Measurements from ENCODE around the gene SDK2.

SDK2 gene

GRCh38 chr17:73293031-73293430 is 351.2 kb downstream of the SDK2 start:
- no peaks in the 10 kb centered on the region for H3K36me3 ChIP-seq (ENCODE audit: control insufficient read depth, insufficient read depth, low read length)
- H3K4me1 ChIP-seq (ENCODE audit: control insufficient read depth, insufficient read depth, low read length): no peaks in the 10 kb centered on the region
- H3K9ac ChIP-seq (ENCODE audit: low read depth, low read length): no peak overlapping the region
- no peaks in the 10 kb centered on the region for H3K27me3 ChIP-seq (ENCODE audit: control insufficient read depth, insufficient read depth, low read length)
- H3K4me3 ChIP-seq (ENCODE audit: low read depth, low read length): no peak overlapping the region
- H3K9me3 ChIP-seq (ENCODE audit: control insufficient read depth, insufficient read depth, low read length): no peaks in the 10 kb centered on the region

GRCh38 chr17:73292031-73292531 is 352.2 kb downstream of the SDK2 start:
- Histone ChIP-seq H3K4me1 (ENCODE audit: control insufficient read depth, insufficient read depth, low read length) (no peaks in the 10 kb centered on the region), H3K4me3 (ENCODE audit: low read depth, low read length) (no peak overlapping the region), H3K9ac (ENCODE audit: low read depth, low read length) (no peak overlapping the region)

GRCh38 chr17:73291260-73291801 is 352.9 kb downstream of the SDK2 start:
- Histone ChIP-seq H3K4me3 (ENCODE audit: low read depth, low read length) (no peak overlapping the region), H3K9ac (ENCODE audit: low read depth, low read length) (no peak overlapping the region), H3K27me3 (ENCODE audit: control insufficient read depth, insufficient read depth, low read length) (no peaks in the 10 kb centered on the region), H3K36me3 (ENCODE audit: control insufficient read depth, insufficient read depth, low read length) (no peaks in the 10 kb centered on the region), H3K4me1 (ENCODE audit: control insufficient read depth, insufficient read depth, low read length) (peaks cover 4% of the 10 kb centered on the region), H3K9me3 (ENCODE audit: control insufficient read depth, insufficient read depth, low read length) (no peaks in the 10 kb centered on the region)

More at GRCh38 chr17:73292031-73292531, 352.2 kb downstream of the SDK2 start:
- H3K27me3 ChIP-seq (ENCODE audit: control insufficient read depth, insufficient read depth, low read length): no peaks in the 10 kb centered on the region
- H3K9me3 ChIP-seq (ENCODE audit: control insufficient read depth, insufficient read depth, low read length): no peaks in the 10 kb centered on the region
- no peaks in the 10 kb centered on the region for H3K36me3 ChIP-seq (ENCODE audit: control insufficient read depth, insufficient read depth, low read length)

- H3K9ac ChIP-seq (ENCODE audit: low read depth, low read length): no peak overlapping the region
- H3K27me3 ChIP-seq (ENCODE audit: control insufficient read depth, insufficient read depth, low read length): no peaks in the 10 kb centered on the region
- H3K36me3 ChIP-seq (ENCODE audit: control insufficient read depth, insufficient read depth, low read length): peaks cover 7% of the 10 kb centered on the region
- H3K9me3 ChIP-seq (ENCODE audit: control insufficient read depth, insufficient read depth, low read length): no peaks in the 10 kb centered on the region
- peaks cover 4% of the 10 kb centered on the region for H3K4me1 ChIP-seq (ENCODE audit: control insufficient read depth, insufficient read depth, low read length)
- H3K4me3 ChIP-seq (ENCODE audit: low read depth, low read length): no peak overlapping the region
Measured at GRCh38 chr17:73290399-73291259, 353.6 kb downstream of the SDK2 start.

GRCh38 chr17:73289549-73290254 is 354.5 kb downstream of the SDK2 start:
- H3K9me3 ChIP-seq (ENCODE audit: control insufficient read depth, insufficient read depth, low read length): no peaks in the 10 kb centered on the region
- H3K4me1 ChIP-seq (ENCODE audit: control insufficient read depth, insufficient read depth, low read length): peaks cover 4% of the 10 kb centered on the region
- peaks cover 14% of the 10 kb centered on the region for H3K36me3 ChIP-seq (ENCODE audit: control insufficient read depth, insufficient read depth, low read length)
- no peak overlapping the region for H3K9ac ChIP-seq (ENCODE audit: low read depth, low read length)
- H3K27me3 ChIP-seq (ENCODE audit: control insufficient read depth, insufficient read depth, low read length): no peaks in the 10 kb centered on the region
- H3K4me3 ChIP-seq (ENCODE audit: low read depth, low read length): no peak overlapping the region

GRCh38 chr17:73288534-73289302 is 355.5 kb downstream of the SDK2 start:
- H3K9ac ChIP-seq (ENCODE audit: low read depth, low read length): no peak overlapping the region
- no peaks in the 10 kb centered on the region for H3K9me3 ChIP-seq (ENCODE audit: control insufficient read depth, insufficient read depth, low read length)
- H3K4me1 ChIP-seq (ENCODE audit: control insufficient read depth, insufficient read depth, low read length): peaks cover 6% of the 10 kb centered on the region
- peaks cover 14% of the 10 kb centered on the region for H3K36me3 ChIP-seq (ENCODE audit: control insufficient read depth, insufficient read depth, low read length)
- H3K4me3 ChIP-seq (ENCODE audit: low read depth, low read length): no peak overlapping the region
- no peaks in the 10 kb centered on the region for H3K27me3 ChIP-seq (ENCODE audit: control insufficient read depth, insufficient read depth, low read length)

DNA sequence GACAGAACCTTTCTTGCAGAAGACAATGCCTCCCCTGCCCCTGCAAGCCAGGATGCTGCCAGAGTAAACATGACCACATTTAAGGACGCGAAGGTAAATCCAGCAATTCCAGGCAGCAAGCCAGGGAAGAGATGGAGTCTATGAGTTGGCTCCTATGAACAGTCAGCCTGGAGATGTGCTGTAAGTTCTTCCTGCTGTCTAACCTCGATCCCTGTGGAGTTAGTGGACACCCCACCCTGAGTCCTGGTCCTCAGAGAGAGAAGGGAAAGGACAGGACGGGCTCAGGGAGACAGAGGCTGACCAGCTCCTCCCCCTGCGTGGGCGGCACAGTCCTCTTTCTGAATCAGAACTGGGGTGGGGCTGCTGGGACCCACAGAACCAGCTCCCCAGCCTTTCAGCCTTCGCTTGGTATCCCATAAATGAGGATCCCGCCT is 357.4 kb downstream of the SDK2 start:
- no peak overlapping the region for H3K9ac ChIP-seq (ENCODE audit: low read depth, low read length)
- H3K9me3 ChIP-seq (ENCODE audit: control insufficient read depth, insufficient read depth, low read length): no peaks in the 10 kb centered on the region
- no peak overlapping the region for H3K4me3 ChIP-seq (ENCODE audit: low read depth, low read length)
- H3K27me3 ChIP-seq (ENCODE audit: control insufficient read depth, insufficient read depth, low read length): no peaks in the 10 kb centered on the region
- H3K4me1 ChIP-seq (ENCODE audit: control insufficient read depth, insufficient read depth, low read length): peaks cover 8% of the 10 kb centered on the region
- H3K36me3 ChIP-seq (ENCODE audit: control insufficient read depth, insufficient read depth, low read length): peaks cover 14% of the 10 kb centered on the region

GRCh38 chr17:73285916-73286862 is 358.1 kb downstream of the SDK2 start:
- H3K4me1 ChIP-seq (ENCODE audit: control insufficient read depth, insufficient read depth, low read length): peaks cover 8% of the 10 kb centered on the region

DNA sequence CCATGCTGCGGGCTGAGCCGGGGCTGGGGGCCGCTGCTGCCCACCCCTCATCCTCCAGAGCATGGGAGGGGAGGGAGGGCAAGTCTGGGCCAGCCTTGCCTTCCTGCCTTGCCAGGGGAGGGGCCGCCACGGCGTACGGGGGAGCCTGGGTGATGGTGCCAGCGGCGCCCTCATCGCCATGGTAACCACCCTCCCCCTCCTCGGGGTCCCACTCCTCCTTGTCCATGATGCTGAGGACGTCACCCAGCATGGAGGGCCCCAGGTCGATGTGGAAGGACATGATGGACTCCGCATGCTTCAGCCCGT is 358.7 kb downstream of the SDK2 start:
- Histone ChIP-seq H3K36me3 (ENCODE audit: control insufficient read depth, insufficient read depth, low read length) (peaks cover 14% of the 10 kb centered on the region), H3K4me1 (ENCODE audit: control insufficient read depth, insufficient read depth, low read length) (peaks cover 8% of the 10 kb centered on the region)

More at GRCh38 chr17:73285916-73286862, 358.1 kb downstream of the SDK2 start:
- H3K36me3 ChIP-seq (ENCODE audit: control insufficient read depth, insufficient read depth, low read length): peaks cover 14% of the 10 kb centered on the region
- H3K4me3 ChIP-seq (ENCODE audit: low read depth, low read length): no peak overlapping the region
- no peaks in the 10 kb centered on the region for H3K9me3 ChIP-seq (ENCODE audit: control insufficient read depth, insufficient read depth, low read length)
- no peaks in the 10 kb centered on the region for H3K27me3 ChIP-seq (ENCODE audit: control insufficient read depth, insufficient read depth, low read length)
- no peak overlapping the region for H3K9ac ChIP-seq (ENCODE audit: low read depth, low read length)

DNA sequence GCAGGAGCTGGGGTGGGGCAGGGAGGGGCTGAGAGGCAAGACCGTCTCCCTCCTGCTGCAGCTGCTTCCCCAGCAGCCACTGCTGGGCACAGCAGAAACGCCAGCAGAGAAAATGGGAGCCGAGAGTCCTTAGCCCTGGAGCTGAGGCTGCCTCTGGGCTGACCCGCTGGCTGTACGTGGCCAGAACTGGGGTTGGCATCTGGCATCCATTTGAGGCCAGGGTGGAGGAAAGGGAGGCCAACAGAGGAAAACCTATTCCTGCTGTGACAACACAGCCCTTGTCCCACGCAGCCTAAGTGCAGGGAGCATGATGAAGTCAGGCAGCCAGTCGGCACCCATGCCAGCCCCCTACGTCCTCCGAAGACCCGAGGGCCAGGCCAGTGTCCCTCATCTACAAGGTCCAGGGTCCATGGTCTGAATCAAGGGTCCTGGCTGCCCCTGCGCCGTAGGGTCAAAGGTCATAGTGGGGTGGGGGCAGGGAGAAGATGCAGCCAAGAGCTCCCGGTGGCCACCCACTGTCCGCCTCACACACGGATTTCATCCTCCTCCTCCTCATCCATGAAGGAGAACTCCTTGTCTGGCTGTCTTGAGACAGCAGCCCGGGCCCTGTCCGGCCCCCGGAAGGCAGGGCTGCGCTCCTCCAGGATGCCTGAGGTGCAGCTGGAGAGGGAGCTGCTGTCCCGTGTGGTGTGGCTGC is 359.2 kb downstream of the SDK2 start:
- no peaks in the 10 kb centered on the region for H3K9me3 ChIP-seq (ENCODE audit: control insufficient read depth, insufficient read depth, low read length)
- no peak overlapping the region for H3K9ac ChIP-seq (ENCODE audit: low read depth, low read length)
- peaks cover 14% of the 10 kb centered on the region for H3K36me3 ChIP-seq (ENCODE audit: control insufficient read depth, insufficient read depth, low read length)
- H3K4me1 ChIP-seq (ENCODE audit: control insufficient read depth, insufficient read depth, low read length): peaks cover 8% of the 10 kb centered on the region
- H3K4me3 ChIP-seq (ENCODE audit: low read depth, low read length): no peak overlapping the region
- no peaks in the 10 kb centered on the region for H3K27me3 ChIP-seq (ENCODE audit: control insufficient read depth, insufficient read depth, low read length)

More for the DNA sequence above, 358.7 kb downstream of the SDK2 start:
- Histone ChIP-seq H3K9me3 (ENCODE audit: control insufficient read depth, insufficient read depth, low read length) (no peaks in the 10 kb centered on the region), H3K27me3 (ENCODE audit: control insufficient read depth, insufficient read depth, low read length) (no peaks in the 10 kb centered on the region), H3K9ac (ENCODE audit: low read depth, low read length) (no peak overlapping the region), H3K4me3 (ENCODE audit: low read depth, low read length) (no peak overlapping the region)
